T-helper 1 cell treated with Interleukin-12 subunit alpha and Interleukin-12 subunit beta and Interleukin-4 antibody, amounts not matched to agents 30 μg/mL and 1 μg/mL, for 36 hours (primary cell): Measurements from ENCODE around the gene KRTAP9-7.

ENCODE experiments used
- H3K27ac Mint-ChIP-seq: one replicate; pipeline ENCODE4 v1.8.0; 2021; ENCODE audit warnings: mild to moderate bottlenecking, mixed read lengths
- H3K27me3 Mint-ChIP-seq: one replicate; pipeline ENCODE4 v1.8.0; 2021; ENCODE audit warnings: low read depth, mixed read lengths
- H3K36me3 Mint-ChIP-seq: one replicate; pipeline ENCODE4 v1.8.0; 2021; ENCODE audit warnings: low read depth, mixed read lengths
- H3K4me1 Mint-ChIP-seq: one replicate; pipeline ENCODE4 v1.8.0; 2021; ENCODE audit warnings: low read depth, mixed read lengths
- H3K4me3 Mint-ChIP-seq: one replicate; pipeline ENCODE4 v1.8.0; 2021; ENCODE audit warnings: mild to moderate bottlenecking, moderate library complexity, mixed read lengths
- H3K9me3 Mint-ChIP-seq: one replicate; pipeline ENCODE4 v1.8.0; 2021; ENCODE audit warnings: mixed read lengths

The KRTAP9-7 gene

DNA sequence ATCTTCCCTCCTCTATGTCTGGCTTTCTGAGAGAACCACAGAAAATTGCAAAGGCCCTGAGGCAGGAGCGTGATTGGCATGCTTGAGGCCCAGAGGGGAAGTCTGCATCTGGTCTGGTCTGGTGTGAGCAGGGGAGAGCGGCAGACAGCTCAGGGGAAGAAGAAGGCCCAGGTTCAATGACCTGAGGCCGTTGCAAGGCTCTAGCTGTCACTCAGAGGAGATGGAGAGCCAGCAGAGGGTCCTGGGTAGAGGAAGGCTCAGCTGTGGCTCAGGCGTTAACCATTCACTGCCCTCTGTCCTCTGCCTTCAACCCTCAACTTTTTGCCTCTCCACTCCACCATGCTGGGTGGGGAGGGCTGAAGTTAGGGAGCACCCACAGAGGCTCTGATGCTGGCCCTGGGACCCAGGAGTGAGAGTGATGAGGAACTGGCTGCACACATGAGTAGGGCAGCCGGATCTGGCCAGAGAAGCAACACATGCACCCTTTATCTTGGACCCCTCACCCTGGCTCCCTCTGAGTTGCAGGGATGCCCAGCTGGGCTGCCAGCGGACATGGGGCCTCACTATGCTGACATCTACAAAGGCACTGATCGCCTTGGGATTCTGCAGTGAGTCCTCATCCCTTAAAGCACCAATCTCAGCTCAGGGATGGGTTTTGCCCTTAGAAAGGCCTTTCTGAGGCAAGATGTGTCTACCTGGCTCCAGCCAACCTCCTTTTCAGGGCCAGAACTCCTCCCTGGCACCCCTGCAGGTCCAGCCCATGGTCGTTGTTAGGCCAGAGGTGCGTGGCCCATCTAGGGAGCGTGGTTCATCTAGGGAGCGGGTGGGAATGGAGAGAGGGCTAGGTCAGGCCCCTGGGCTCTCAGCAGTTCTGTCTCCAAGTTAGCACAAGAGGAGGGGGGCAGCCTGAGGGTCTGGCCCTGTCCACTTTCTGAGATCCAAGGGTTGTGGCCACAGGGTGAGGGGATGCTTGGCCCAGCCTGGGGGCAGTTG lies 47.7 kb downstream of the KRTAP9-7 start:
- H3K27ac Mint-ChIP-seq, result no peak overlapping the region
- no peak overlapping the region for H3K4me3 Mint-ChIP-seq
- peaks cover 14% of the 10 kb centered on the region for H3K9me3 Mint-ChIP-seq
- no peaks in the 10 kb centered on the region for H3K4me1 Mint-ChIP-seq
- H3K27me3 Mint-ChIP-seq, result no peaks in the 10 kb centered on the region
- H3K36me3 Mint-ChIP-seq, result no peaks in the 10 kb centered on the region

DNA sequence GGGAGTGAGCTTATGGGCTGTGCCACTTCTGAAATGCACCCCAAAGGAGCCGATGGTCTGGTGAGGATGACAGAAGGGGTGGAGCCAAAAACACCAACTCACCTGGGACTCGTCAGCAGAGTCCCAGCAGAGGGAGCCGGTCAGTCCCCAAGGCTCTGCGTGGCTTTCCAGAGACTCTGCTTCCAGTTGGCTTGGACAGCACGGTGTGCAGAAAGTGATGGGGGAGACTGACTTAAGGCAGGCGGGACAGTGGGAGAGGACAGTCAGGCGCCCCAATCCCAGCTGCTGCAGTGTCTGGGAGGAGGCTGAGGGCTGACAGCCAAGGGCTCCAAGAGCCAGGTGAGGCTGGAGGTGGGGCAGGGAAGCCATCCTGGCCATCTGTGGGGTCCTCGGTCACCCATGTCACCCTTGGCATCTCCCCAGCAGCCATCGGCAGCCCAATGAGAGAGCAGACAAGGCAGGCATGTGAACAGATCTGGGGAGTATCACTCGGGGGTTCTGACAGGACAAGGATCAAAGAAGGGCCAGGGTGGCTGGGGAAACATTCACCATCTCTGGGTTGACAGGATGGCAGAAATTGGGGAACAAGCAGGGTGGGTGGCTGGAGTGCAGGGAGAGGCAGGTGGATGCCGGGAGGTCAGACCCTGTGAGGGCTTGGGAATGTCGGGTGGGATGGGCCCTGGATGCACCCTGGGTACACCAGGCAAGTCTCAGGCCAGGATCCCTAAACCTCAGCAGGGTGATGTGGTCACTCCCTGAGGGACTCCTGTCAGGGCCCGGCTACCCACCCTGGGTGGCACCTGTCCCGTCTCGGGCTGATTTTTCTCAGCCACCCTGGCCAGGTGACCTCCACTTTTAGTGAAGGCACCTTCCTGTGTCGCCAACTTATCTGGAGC lies 48.9 kb downstream of the KRTAP9-7 start:
- Mint-ChIP-seq H3K27ac (no peak overlapping the region), H3K9me3 (peaks cover 13% of the 10 kb centered on the region), H3K4me3 (no peak overlapping the region), H3K27me3 (no peaks in the 10 kb centered on the region), H3K36me3 (no peaks in the 10 kb centered on the region), H3K4me1 (no peaks in the 10 kb centered on the region)

DNA sequence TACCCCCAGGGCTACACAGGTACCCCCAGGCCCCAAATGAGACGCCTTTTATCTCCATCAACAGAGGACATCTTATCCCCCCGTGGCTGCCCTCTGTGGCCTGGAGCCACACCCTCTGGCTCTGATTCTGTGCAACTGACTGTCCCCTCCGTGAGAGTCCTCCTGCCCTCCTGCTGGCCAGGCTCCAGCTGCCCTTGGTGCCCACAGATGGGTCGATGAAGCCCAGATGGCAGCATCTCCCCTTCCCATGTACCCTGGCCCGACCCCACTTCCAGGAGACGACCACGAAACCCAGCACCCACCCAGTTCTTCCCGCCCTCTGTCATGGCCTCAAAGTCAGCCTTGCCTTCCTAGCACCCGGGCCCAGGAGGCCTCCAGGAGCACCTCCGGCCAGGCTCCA lies 49.6 kb downstream of the KRTAP9-7 start:
- Mint-ChIP-seq H3K27me3 (no peaks in the 10 kb centered on the region), H3K4me1 (no peaks in the 10 kb centered on the region), H3K27ac (no peak overlapping the region), H3K9me3 (peaks cover 6% of the 10 kb centered on the region), H3K36me3 (no peaks in the 10 kb centered on the region), H3K4me3 (no peak overlapping the region)

DNA sequence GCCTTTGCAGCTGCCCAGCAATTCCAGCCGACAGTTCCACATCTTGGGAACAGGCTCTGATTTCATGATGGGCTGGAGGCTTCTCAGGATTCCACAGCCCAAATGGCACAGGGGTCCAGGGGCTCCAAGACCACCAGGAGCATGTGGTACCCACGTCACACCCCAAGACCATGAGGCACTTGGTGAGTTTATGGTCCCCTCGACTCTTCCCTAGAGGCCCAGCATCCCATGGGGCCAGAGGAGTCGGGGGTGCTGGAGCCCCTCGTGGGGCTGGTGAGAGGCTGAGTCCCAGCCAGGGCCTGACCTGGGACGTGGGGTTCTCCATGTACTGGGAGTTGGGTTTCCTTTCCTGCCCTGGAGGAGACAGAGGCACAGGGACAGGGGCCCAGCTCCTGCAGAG lies 50.1 kb downstream of the KRTAP9-7 start:
- no peaks in the 10 kb centered on the region for H3K27me3 Mint-ChIP-seq
- no peaks in the 10 kb centered on the region for H3K4me1 Mint-ChIP-seq
- peaks cover 2% of the 10 kb centered on the region for H3K9me3 Mint-ChIP-seq
- no peaks in the 10 kb centered on the region for H3K36me3 Mint-ChIP-seq
- H3K4me3 Mint-ChIP-seq, result no peak overlapping the region
- no peak overlapping the region for H3K27ac Mint-ChIP-seq
